NCI-H82 treated with DMSO at 0.1 percent for 48 hours (cell line): ENCODE data around the gene EHBP1L1.

ENCODE experiments used
- DNase-seq: peaks from one replicate; lab custom pipeline; 2025; ENCODE audit not compliant: unreplicated experiment; lab: John Stamatoyannopoulos, UW

EHBP1L1 gene

DNA sequence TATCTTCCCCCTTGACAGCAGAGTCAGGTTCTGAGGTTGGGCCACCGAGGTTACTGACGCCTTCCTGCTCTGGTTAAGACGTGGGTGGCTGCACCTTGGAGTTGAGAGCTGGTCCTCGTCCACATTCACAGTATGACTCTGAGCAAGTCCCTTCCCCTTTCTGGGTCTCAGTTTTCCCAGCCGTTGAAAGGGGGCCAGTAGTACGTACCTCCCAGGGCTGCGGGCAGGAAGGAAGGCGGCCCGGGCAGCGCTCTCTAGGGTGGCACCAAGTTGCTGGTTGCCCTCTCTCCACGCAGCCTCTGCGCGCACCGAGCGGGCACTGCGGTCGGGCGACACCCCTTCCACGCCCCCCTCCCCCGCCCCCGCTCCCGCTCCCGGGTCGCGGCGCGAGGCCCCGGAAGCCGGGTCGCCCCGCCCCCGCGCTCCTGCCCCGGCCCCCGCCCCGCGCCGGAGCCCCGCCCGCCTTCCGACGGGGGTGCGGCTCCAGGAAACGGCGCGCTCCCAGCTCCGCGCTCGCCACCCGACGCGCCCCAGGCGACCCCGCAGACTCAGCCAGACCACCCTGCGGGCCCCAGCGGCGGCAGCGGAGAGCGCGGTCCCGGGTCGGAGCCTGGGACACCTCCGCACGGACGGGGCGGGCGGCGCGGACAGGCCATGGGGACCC, at the start of gene EHBP1L1:
EHBP1L1 (plus strand) TSS at position 486 of the 664 bp plus-strand sequence. CDS start 250 bp downstream, outside the sequence.
- DNase-seq: no peak

DNA sequence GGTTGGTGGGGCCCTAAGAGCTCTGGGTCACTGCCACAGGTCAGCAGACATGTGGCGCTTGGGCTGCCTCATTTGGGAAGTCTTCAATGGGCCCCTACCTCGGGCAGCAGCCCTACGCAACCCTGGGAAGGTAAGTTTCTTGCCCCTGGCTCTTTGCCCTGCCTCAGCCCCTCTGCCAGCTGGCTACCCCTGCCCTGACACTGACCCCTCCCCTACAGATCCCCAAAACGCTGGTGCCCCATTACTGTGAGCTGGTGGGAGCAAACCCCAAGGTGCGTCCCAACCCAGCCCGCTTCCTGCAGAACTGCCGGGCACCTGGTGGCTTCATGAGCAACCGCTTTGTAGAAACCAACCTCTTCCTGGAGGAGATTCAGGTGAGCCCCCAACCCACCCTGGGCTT, 49.1 kb upstream of the EHBP1L1 start:
- no peak for DNase-seq

DNA sequence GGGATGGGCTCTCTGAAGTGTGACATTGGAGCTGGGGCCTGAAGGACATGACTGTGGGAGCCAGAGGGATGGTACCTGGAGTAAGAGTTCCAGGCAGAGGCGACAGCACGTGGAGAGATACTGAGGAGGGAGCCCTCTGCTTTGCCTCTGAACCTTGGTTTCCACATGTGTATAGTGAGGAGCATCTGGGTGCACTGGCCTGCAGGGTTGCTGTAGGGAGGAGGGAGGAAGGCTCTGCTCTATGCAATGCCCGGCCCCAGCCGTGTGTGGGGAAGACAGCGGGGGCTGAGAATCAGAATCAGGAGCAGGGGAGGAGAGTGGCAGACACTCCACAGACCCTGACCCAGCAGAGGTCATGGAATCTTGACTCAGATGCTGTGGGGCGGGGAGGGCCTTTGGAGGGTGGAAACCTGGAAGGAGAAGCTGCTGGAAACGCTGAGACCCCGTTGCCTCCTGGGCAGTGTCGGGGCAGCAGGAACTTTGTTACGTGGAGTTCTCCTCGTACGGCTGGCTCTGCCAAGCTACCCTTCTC, 47.0 kb upstream of the EHBP1L1 start:
- DNase-seq: no peak

DNA sequence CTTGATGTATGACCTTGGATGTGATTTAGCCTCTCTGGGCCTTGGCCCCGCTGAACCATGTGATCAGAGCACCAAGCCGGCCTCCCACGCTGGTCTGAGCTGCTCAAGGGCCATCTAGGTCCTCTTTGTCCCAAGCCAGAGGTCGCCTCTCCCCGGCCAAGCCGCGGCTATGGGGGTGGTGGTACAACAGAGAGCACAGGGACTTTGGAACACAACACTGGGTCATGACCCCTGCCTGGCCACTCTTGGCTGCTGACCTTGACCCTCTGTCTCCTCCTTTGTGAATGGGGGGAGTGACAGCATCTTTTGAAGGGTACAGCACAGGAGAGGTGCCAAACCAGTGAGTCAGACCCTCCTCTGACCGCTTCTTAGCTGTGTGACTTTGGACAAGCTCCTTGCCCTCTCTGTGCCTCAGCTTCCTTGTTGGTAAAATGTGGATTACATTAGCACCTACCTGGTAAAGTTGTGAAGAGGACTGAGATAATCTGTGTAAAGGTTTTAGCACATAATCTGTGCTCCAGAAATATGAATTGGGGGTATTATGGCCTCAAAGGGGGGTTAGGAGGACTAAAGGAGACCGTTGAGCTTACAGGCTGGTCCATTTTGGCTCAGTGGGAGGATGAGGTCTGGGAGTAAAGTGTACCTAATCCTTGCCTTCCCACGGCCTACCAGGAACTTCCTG, 46.2 kb upstream of the EHBP1L1 start:
- no peak for DNase-seq

DNA sequence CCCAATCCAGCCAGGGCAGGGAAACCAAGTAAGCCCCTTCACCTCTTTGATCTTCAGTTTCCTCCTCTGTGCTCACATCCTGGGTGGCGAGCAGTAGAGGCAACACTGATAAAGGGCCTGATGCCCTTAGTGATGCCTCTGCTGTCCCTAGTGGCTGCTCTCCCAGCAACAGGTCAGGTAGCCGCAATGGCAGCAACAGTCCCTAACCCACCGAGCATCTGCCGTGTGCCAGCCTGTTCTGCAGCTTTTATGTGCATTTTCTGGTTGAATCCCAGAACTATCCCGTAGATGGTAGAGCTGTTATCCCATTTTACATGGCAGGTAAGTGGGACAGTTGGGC, 45.7 kb upstream of the EHBP1L1 start:
- no peak for DNase-seq

DNA sequence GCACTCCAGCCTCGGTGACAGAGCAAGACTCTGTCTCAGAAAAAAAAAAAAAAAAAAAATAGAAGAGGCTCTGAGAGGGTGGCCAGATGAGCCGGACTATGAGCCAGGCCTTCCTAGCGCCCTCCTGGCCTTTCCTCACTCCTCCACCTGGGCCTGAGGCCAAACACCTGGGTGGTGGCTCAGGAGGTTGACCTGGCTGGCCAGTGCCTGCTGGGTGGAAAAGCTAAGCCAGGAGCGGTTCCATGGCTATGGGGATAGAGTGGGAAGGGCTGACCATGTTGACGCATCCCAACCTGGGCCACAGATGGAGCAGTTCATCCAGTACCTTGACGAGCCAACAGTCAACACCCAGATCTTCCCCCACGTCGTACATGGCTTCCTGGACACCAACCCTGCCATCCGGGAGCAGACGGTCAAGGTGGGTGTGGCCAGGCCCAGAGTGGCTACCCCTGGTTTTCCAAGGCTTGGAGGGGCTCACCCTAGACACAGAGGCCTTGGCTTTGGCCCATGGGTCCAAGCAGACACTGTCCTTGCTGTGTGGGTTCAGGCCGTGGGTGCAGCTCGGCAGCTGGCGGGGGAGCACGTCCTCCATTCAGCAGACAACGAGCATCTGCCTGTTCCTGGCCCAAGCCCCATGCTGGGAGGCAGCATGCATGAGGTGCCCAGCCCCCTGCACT, 43.3 kb upstream of the EHBP1L1 start:
- no peak for DNase-seq

DNA sequence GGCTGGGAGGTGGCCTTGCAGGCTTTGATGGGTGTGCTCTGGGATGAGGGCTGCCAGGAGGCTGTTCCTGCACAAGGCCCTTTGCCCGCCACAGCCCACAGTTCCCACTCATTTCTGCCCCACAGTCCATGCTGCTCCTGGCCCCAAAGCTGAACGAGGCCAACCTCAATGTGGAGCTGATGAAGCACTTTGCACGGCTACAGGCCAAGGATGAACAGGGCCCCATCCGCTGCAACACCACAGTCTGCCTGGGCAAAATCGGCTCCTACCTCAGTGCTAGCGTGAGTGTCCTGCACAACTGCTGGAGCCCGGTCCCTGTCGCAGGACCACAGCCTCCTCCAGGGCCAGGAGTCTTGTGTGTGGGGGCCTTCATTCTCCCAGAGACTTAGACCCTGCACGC, 40.8 kb upstream of the EHBP1L1 start:
- DNase-seq: no peak

DNA sequence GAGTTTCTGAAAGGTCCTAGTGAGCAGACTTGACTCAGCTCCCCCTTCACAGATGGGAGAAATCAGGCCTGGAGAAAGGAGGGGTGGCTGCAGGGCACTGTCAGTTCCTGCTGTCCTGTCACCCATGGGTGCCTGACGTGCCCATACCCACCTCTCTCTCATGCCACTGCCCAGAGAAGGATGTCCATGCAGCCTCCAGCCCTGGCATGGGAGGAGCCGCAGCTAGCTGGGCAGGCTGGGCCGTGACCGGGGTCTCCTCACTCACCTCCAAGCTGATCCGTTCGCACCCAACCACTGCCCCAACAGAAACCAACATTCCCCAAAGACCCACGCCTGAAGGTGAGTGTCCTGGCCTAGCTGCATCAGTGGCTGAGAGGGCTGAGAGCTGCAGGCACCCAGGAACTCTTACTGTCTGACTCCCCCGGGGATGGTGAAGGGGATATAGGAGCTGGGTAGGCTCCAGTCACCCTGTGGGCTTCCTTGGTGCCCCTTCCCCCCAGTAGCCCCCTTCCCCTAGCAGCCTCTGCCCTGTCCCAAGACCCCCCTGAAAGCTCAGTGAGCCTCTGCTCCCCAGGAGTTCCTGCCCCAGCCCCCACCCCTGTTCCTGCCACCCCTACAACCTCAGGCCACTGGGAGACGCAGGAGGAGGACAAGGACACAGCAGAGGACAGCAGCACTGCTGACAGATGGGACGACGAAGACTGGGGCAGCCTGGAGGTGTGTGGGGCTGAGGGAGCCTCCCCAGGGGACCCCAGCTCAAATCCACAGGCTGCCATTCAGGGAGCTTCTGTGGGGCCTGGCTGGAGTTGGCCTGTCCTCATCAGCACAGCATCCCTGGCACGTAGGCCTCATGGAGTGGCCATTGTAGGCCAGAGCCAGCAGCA, 39.2 kb upstream of the EHBP1L1 start:
- DNase-seq: no peak

DNA sequence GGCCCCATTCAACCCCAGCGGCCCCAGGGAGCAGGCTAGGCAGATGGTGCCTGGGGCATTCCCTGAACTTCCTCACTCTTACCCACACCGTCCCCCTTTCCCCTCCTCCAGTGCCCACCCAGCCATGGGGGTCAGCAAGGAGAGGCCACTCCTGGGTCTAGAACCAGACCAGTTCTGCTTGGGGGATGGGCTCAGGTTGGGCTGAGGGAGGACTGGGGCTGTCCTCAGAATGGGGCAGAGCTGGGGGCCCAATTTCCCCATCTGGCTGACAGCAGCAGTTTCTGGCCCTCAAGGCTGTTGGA, 38.6 kb upstream of the EHBP1L1 start:
- no peak for DNase-seq

DNA sequence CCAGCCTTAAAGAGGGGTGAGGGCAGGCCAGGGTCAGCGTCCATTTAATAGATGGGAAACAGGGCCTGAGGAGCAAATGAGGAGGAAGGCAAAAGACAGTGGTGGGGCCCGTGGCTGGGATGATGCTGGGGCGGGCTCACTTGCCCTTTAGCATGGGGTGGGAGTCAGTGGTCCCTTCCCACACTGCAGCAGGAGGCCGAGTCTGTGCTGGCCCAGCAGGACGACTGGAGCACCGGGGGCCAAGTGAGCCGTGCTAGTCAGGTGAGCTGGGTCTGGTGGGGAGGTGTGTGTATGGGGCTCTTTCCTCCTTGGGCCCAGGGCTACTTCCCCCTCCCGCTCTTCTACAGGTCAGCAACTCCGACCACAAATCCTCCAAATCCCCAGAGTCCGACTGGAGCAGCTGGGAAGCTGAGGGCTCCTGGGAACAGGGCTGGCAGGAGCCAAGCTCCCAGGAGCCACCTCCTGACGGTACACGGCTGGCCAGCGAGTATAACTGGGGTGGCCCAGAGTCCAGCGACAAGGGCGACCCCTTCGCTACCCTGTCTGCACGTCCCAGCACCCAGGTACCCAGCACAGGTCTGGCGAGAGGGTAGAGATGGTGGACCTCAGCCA, 38.1 kb upstream of the EHBP1L1 start:
- DNase-seq: no peak

DNA sequence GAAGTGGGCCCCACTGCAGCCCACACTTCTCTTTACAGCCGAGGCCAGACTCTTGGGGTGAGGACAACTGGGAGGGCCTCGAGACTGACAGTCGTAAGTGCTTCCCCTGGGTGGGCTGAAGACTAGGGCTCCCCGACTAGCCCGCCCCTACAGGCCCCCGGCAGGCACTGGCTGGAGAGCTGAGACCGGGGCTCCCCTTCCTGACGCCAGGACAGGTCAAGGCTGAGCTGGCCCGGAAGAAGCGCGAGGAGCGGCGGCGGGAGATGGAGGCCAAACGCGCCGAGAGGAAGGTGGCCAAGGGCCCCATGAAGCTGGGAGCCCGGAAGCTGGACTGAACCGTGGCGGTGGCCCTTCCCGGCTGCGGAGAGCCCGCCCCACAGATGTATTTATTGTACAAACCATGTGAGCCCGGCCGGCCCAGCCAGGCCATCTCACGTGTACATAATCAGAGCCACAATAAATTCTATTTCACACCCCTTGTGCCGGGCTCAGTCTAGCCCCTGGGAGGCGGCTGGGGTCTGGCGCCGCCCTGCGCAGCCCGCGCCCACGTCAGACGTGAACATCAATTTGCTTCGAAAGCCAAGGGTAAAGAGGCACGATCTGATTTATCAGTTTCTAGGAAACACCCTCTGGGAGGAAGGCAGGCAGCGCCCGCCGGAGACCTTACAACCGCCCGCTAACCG, 37.5 kb upstream of the EHBP1L1 start:
- DNase-seq: no peak

DNA sequence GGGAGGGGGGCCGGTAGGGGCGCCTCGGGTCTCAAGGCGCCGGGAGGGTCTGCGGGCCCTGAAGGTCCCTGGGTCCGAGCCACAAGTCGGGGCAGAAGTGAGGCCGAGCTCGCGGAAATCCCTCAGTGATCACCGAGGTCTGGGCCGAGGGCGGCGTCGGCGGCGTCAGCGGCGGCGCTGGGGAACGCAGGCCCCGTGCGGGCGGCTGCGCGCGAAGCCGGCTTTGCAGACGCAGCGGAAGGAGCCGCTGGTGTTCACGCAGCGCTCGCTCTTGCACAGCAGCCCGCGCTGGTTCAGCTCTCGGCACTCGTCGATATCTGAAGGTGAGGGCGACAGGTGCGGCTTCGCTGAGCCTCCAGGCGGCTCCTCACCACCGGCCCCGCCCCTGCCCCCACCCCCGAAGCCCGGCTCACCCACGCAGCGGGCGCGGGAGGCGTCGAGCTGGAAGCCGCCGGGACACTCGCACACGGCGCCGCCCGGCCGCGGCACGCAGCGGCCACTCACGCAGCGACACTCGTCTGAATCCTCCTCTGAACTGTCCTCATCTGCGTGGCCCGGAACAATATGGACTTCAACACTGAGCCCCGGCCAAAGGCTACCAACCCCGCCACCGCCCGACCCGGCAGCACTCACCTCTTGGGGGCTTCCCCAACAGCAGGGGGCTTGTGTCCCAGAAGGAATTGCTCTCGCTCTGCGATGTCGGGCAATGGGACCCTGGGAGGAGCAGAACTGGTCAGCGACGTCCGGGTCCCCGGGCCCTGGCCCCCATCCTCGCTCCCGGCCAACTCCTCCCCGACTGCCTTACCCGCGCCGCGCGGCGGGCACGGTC, 36.7 kb upstream of the EHBP1L1 start:
- no peak for DNase-seq

DNA sequence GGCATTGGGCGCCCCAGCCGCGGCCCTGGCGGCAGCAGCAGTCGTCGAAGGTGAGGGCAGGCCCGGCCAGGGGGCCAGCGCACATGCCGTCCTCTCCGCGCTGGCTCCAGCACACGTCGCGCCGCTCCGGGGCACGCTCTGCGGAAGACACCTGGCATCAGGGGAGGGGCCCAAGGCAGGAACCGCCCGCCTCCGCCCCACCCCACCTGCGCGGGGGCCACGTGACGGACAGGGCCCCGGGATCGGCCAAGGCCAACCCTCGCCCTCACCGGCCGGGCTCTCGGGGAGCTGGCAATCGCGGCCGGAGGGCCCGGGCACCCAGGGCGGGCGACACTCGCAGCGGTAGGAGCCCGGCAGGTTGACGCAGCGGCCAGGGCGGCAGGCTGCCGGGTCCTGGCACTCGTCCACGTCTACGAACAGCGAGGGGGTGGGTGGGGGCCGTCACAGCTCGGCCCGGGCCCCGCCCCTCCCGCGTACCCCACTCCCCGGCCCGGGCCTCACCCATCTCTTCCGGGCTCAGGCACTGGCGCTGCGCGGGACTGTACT, 36.0 kb upstream of the EHBP1L1 start:
- DNase-seq: no peak

DNA sequence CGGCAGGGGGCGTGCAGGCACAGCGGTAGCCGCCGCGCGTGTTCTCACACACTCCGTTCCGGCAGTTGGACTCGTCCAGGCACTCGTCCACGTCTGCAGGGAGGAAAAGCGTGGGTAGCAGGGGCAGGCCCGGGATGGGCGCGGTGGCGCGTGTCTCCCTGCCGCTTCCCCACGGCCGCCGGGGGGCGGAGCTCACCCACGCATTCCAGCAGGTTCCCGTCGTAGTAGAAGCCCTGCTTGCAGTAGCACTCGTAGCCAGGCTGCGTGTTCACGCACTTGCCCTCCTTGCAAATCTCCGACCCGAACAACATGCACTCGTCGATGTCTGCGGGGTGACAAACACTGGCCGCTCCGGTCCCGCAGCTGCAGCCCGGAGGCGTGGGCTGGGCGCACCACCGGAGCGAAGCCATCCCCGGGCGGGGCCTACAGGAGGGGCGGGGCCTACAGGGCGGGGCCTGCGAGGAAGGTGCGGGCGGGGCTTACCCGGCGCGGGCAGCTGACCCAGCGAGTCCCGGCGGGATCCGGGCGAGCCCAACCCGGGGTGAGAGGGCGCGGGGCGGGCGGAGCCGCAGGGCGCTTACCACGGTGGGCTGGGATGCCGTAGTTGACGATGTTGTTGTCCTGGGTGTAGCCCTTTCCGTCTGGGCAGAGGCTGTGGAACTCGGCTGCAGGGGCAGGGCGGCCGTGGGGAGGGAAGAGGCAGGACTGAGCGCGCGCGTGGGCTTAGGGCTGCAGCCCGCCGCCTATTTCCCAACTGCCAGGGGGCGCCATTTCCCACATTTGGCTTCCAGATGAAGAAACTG, 35.4 kb upstream of the EHBP1L1 start:
- peak; percentile 19 for DNase-seq

DNA sequence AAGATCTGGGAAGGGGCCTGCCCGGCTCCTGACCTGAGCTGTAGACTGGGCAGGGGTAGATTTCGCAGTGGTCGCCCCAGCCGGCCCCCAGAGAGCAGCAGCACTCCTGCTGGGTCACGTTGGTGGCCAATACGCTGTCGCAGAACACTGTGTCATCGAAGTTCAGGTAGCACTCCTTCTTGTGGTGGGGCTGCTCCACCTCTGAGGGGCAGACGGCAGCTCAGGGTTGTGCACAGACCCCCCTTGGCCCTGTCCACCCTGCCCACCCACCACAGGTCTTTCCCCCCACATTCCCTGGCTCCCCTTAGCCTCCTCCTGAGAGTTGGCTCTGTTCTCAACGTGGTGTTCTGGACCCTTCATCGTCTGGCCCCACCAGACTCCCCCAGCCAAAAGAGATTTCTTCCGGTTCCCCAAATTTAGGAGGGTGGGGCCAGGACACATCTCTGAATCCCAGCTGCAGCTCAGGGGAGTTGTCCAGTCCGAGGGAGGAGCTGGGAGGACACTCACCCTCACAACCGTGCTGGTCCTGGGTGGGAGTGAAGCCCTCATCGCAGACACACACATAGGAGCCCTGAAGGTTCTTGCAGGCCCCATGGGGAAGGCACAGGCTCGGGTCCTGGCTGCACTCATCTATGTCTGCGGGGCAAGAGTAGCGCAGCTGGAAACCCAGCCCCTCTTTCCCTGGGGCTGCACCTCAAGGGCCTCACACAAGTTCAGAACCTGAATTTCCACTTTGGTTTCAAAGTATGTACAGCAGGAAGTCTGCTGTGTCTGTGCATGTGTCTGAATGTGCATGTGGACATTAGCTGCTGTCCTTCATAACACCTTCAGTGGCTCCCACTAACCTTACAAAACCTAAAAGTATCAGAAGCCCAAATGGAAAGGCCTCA, 34.5 kb upstream of the EHBP1L1 start:
- no peak for DNase-seq

DNA sequence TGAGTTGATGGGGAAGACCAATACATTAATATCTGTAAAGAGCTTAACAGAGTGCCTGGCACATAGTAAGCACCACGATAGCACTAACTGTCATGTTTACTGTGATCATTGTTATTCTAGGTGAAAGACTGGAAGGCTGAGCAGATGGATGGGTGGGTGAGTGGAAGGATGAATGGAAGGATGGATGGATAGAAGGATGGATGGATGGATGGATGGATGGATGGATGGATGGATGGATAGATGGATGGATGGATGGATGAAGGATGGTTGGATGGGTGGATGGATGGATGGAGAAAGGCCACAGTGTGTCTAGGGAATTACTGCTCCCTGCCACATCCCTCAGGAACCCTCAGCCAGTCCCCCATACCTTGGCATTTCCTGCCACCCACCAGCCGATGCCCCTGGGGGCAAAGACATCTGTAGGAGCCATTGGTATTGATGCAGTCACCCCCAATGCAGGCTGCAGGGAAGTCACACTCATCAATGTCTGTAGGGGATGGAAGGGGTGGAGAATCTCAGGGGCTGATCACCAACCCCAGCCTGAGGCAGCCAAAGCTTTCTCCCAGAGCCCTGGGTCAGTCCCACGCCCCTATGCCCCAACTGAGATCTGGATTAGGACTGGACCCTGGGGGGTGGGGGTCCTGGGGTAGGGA, 33.0 kb upstream of the EHBP1L1 start:
- no peak for DNase-seq

DNA sequence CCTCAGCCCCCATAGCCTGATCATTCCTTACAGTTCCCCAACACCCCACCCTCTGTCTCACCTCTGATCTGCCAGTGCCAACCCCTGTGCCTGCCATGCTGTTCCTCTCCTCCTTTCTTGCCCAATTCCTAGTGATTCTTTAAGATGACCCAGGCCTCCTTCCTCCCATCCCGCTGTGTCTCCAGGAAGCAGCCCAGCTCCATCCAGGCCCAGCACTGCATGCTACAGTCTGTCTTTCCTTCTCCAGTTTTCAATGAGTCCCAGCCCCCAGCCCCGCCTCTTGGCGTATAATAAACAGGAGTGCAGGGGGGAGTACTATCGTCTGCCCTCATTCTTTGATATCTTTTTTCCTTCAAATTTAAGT, 30.0 kb upstream of the EHBP1L1 start:
- DNase-seq: no peak
